OCI-M1 (cell line): Measurements from ENCODE around the gene FBLN5.
A peak's percentile ranks its signal among the peaks of the same experiment; 100 is the strongest.

Experiments used
- DNase-seq: peaks from one replicate; lab custom pipeline; 2025; lab: John Stamatoyannopoulos, UW

The FBLN5 gene

DNA sequence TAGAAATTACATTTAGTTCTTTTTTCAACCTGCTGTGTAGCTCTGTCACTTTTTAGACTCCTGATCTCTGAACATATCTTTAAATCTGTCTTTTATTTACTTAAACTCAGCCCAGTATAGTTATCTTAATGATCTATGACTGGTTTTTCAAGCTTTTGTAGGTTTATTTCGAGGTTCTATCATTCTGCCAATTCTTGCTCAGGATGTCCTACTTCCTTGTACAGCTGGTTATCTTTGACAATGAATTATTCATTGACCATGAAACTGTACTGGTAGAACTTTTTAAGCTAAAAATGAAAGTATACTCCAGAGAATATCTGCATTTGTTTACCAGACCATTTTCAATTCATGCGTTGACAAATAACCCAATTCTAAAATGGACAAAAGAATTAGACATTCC lies 118.0 kb downstream of the FBLN5 start:
- peak; percentile 1 for DNase-seq

DNA sequence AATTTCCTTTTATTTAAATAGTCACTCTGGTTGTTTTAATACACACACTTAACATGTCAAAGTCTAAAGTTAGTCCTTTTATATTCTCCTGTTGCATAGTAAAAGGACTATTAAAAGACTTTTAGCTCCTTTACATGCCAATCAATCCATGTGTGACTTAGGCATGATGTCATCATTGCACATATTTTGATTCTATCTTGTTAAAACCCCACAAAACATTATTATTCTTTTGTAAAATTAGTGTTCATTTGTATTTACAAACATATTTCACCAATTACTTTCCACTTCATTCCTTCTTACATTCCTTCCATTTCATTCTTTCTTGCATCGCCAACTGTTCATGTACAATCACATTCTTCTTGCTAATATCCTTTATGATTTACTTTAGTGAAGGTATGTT lies 119.7 kb downstream of the FBLN5 start:
- DNase-seq, result no peak
